Airway epithelial cell (primary cell): ENCODE data around the gene JHY. TPM values are rescaled to one million over a fixed set of nuclear protein-coding genes. Genes with fewer than 3 reads are reported as not detected.

ENCODE experiments used
- total RNA-seq: library from RNA; depleted of rRNA; stranded (reverse); fragments of >200 nt; gene quantifications from 2 replicates; pipeline ENCODE4 v1.2.3, GENCODE V29; 2015

JHY gene
- total RNA-seq, result 1.3 and 2.3 TPM in 2 replicates

GRCh38 chr11:122882189-122882856 is at the start of gene JHY:
JHY (plus strand) TSS chr11:122882759; CDS start chr11:122885850, 3,091 bp downstream.

GRCh38 chr11:122981388-122982264 is 99.1 kb downstream of the JHY start, which contains the start of gene BSX:
BSX (minus strand) TSS chr11:122981834; CDS start chr11:122981671, 163 bp downstream.

Other genes starting within 250 kb of the JHY start
- gene UBASH3B, start 227.0 kb upstream of the JHY start, total RNA-seq, result 7.9 and 10.1 TPM in 2 replicates
- gene CRTAM, start 44.3 kb upstream of the JHY start, total RNA-seq, result 0.07 and 1.1 TPM in 2 replicates
- gene BSX, start 99.1 kb downstream of the JHY start, total RNA-seq, result not detected in 2 replicates
- gene HSPA8, start 179.4 kb downstream of the JHY start, total RNA-seq, result 1,121 and 1,264 TPM in 2 replicates